Measurements from ENCODE around the gene PAGE2B. TPM values are rescaled to one million over a fixed set of nuclear protein-coding genes. Genes with fewer than 3 reads are reported as not detected.
"Not testable (repeated sequence)": the region's sequence is repeated elsewhere in the genome, so short reads cannot be mapped to it uniquely, and the experiment has no call there.

PAGE2B gene
- total and polyA plus RNA-seq, 2 donors (not counting 1 experiment from before 2014, with no cell fraction given), result 0.67 TPM; not detected in 1

- Mint-ChIP-seq H3K4me3 (no peak overlapping the region), H3K9me3 (ENCODE audit: insufficient read depth) (no peaks in the 10 kb centered on the region), H3K27ac (no peak overlapping the region), H3K4me1 (no peaks in the 10 kb centered on the region), H3K27me3 (no peaks in the 10 kb centered on the region)
- Histone ChIP-seq H3K9ac (ENCODE audit: low read length) (no peak overlapping the region), H3K27me3 (replicated peaks in 1 of 4; ENCODE audit: control extremely low read depth in 1 of 4, control insufficient read depth in 3 of 4, insufficient read depth in 4 of 4, low read length in 3 of 4) (no peaks in the 10 kb centered on the region), H3K4me1 (ENCODE audit: control insufficient read depth in 2 of 2, insufficient read depth in 2 of 2, low read length in 2 of 2) (no peaks in the 10 kb centered on the region), H3K79me2 (ENCODE audit: control insufficient read depth, insufficient read depth, low read length) (no peaks in the 10 kb centered on the region), H3K9me3 (ENCODE audit: control extremely low read depth in 1 of 3, control insufficient read depth in 2 of 3, insufficient read depth in 1 of 3, low read length in 2 of 3) (no peaks in the 10 kb centered on the region), H3K36me3 (replicated peaks in 1 of 2; ENCODE audit: control extremely low read depth in 1 of 2, control insufficient read depth in 1 of 2, extremely low read depth in 1 of 2, insufficient read depth in 2 of 2, low read length in 1 of 2) (no peaks in the 10 kb centered on the region), H3K4me2 (replicated peaks; ENCODE audit: low read depth, low read length, poor library complexity, severe bottlenecking) (no peak overlapping the region), H3K4me3 (ENCODE audit: control extremely low read depth in 1 of 5, extremely low read depth in 1 of 5, insufficient read depth in 1 of 5, low read depth in 2 of 5, low read length in 4 of 5) (no peak overlapping the region), H3K27ac (ENCODE audit: low read length in 2 of 2) (no peak overlapping the region), H4K20me1 (ENCODE audit: control insufficient read depth, insufficient read depth, low read length, poor library complexity, severe bottlenecking) (no peaks in the 10 kb centered on the region), H2AFZ (ENCODE audit: insufficient read depth, low read depth, low read length, poor library complexity, severe bottlenecking) (no peak overlapping the region)
- DNase-seq (no peak), ATAC-seq (ENCODE audit: low read depth) (no peak)
- no CpG with 5 or more reads among the region's 3 CpGs for WGBS (ENCODE audit: insufficient coverage)
- TF ChIP-seq EZH2 (IDR thresholded peaks at IDR 0.05; ENCODE audit: borderline replicate concordance, insufficient read depth, low read depth, low read length, poor library complexity, severe bottlenecking) (no peak), CTCF (IDR thresholded peaks at IDR 0.05) (no peak)
- ChIA-PET CTCF (no interaction called here), POLR2A (no interaction called here)
- intact Hi-C loops (cut with micrococcal nuclease), result no loop called here
Measured at GRCh38 chrX:55039471-55039870, 35.4 kb upstream of the PAGE2B start.

GRCh38 chrX:55041514-55041913 lies 33.3 kb upstream of the PAGE2B start:
- H4K20me1 ChIP-seq (ENCODE audit: control insufficient read depth, insufficient read depth, low read length, poor library complexity, severe bottlenecking), result no peaks in the 10 kb centered on the region
- no peaks in the 10 kb centered on the region for H3K4me1 ChIP-seq (ENCODE audit: control insufficient read depth in 2 of 2, insufficient read depth in 2 of 2, low read length in 2 of 2)
- no peaks in the 10 kb centered on the region for H3K79me2 ChIP-seq (ENCODE audit: control insufficient read depth, insufficient read depth, low read length)
- no peaks in the 10 kb centered on the region for H3K36me3 ChIP-seq (replicated peaks in 1 of 2; ENCODE audit: control extremely low read depth in 1 of 2, control insufficient read depth in 1 of 2, extremely low read depth in 1 of 2, insufficient read depth in 2 of 2, low read length in 1 of 2)
- WGBS (ENCODE audit: insufficient coverage), result no CpG with 5 or more reads among the region's 6 CpGs
- intact Hi-C loops (cut with micrococcal nuclease), result no loop called here
- H3K9me3 ChIP-seq (ENCODE audit: control extremely low read depth in 1 of 3, control insufficient read depth in 2 of 3, insufficient read depth in 1 of 3, low read length in 2 of 3), result no peaks in the 10 kb centered on the region
- TF ChIP-seq CTCF (IDR thresholded peaks at IDR 0.05) (no peak), EZH2 (IDR thresholded peaks at IDR 0.05; ENCODE audit: borderline replicate concordance, insufficient read depth, low read depth, low read length, poor library complexity, severe bottlenecking) (no peak)
- no peak overlapping the region for H3K4me3 ChIP-seq (ENCODE audit: control extremely low read depth in 1 of 5, extremely low read depth in 1 of 5, insufficient read depth in 1 of 5, low read depth in 2 of 5, low read length in 4 of 5)
- DNase-seq (no peak), ATAC-seq (ENCODE audit: low read depth) (no peak)
- no peak overlapping the region for H3K4me2 ChIP-seq (replicated peaks; ENCODE audit: low read depth, low read length, poor library complexity, severe bottlenecking)
- H2AFZ ChIP-seq (ENCODE audit: insufficient read depth, low read depth, low read length, poor library complexity, severe bottlenecking), result no peak overlapping the region
- ChIA-PET POLR2A (no interaction called here), CTCF (no interaction called here)
- H3K4me1 Mint-ChIP-seq, result no peaks in the 10 kb centered on the region
- no peaks in the 10 kb centered on the region for H3K27me3 ChIP-seq (replicated peaks in 1 of 4; ENCODE audit: control extremely low read depth in 1 of 4, control insufficient read depth in 3 of 4, insufficient read depth in 4 of 4, low read length in 3 of 4)
- H3K27ac ChIP-seq (ENCODE audit: low read length in 2 of 2), result no peak overlapping the region
- no peaks in the 10 kb centered on the region for H3K27me3 Mint-ChIP-seq
- no peak overlapping the region for H3K4me3 Mint-ChIP-seq
- no peak overlapping the region for H3K9ac ChIP-seq (ENCODE audit: low read length)
- H3K9me3 Mint-ChIP-seq (ENCODE audit: insufficient read depth), result no peaks in the 10 kb centered on the region
- no peak overlapping the region for H3K27ac Mint-ChIP-seq

- WGBS (ENCODE audit: insufficient coverage), result no CpG with 5 or more reads among the region's 2 CpGs
- H3K4me2 ChIP-seq (replicated peaks; ENCODE audit: low read depth, low read length, poor library complexity, severe bottlenecking); H2AFZ ChIP-seq (ENCODE audit: insufficient read depth, low read depth, low read length, poor library complexity, severe bottlenecking); H3K4me1 Mint-ChIP-seq; ATAC-seq (ENCODE audit: low read depth); H3K79me2 ChIP-seq (ENCODE audit: control insufficient read depth, insufficient read depth, low read length); H3K4me3 Mint-ChIP-seq; H3K9me3 Mint-ChIP-seq (ENCODE audit: insufficient read depth); DNase-seq; H3K4me1 ChIP-seq (ENCODE audit: control insufficient read depth in 2 of 2, insufficient read depth in 2 of 2, low read length in 2 of 2); POLR2A ChIA-PET; H3K4me3 ChIP-seq (ENCODE audit: control extremely low read depth in 1 of 5, extremely low read depth in 1 of 5, insufficient read depth in 1 of 5, low read depth in 2 of 5, low read length in 4 of 5); H4K20me1 ChIP-seq (ENCODE audit: control insufficient read depth, insufficient read depth, low read length, poor library complexity, severe bottlenecking); CTCF ChIA-PET; H3K9me3 ChIP-seq (ENCODE audit: control extremely low read depth in 1 of 3, control insufficient read depth in 2 of 3, insufficient read depth in 1 of 3, low read length in 2 of 3); H3K27ac Mint-ChIP-seq; H3K27me3 Mint-ChIP-seq; H3K9ac ChIP-seq (ENCODE audit: low read length); H3K27ac ChIP-seq (ENCODE audit: low read length in 2 of 2); H3K27me3 ChIP-seq (replicated peaks in 1 of 4; ENCODE audit: control extremely low read depth in 1 of 4, control insufficient read depth in 3 of 4, insufficient read depth in 4 of 4, low read length in 3 of 4); H3K36me3 ChIP-seq (replicated peaks in 1 of 2; ENCODE audit: control extremely low read depth in 1 of 2, control insufficient read depth in 1 of 2, extremely low read depth in 1 of 2, insufficient read depth in 2 of 2, low read length in 1 of 2): not testable (repeated sequence)
- intact Hi-C loops (cut with micrococcal nuclease), result loop anchor here (10.0 kb wide), 2 partner anchors 246 to 1366 kb away; partner anchors contain the start of genes HUWE1 and MAGED2
Measured at GRCh38 chrX:55050599-55050998, 24.2 kb upstream of the PAGE2B start.
